ENCODE data around the gene PRKAR1B.

The PRKAR1B gene

DNA sequence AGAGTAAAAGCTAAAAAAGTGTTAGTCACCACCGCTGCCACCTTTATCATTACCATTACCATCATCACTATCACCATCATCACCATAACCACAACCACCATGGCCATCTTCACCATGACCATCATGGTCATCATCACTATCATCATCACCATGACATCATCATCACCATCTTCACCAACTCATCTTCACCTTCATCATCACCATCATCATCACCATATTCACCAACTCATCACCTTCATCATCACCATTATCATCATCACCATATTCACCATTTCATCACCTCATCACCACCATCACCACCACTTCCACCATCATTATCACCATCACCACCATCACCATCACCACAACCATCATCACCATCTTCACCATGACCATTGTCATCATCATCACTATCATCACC lies 161.0 kb downstream of the PRKAR1B start:
- H3K4me1 Mint-ChIP-seq = peaks cover 18% of the 10 kb centered on the region
- no peaks in the 10 kb centered on the region for H3K27me3 Mint-ChIP-seq
- H3K27ac Mint-ChIP-seq = no peak overlapping the region
- ATAC-seq (no peak), DNase-seq (no peak)
- peaks cover 2% of the 10 kb centered on the region in 2 donors for H3K9me3 Mint-ChIP-seq
- H3K4me3 Mint-ChIP-seq = no peak overlapping the region

DNA sequence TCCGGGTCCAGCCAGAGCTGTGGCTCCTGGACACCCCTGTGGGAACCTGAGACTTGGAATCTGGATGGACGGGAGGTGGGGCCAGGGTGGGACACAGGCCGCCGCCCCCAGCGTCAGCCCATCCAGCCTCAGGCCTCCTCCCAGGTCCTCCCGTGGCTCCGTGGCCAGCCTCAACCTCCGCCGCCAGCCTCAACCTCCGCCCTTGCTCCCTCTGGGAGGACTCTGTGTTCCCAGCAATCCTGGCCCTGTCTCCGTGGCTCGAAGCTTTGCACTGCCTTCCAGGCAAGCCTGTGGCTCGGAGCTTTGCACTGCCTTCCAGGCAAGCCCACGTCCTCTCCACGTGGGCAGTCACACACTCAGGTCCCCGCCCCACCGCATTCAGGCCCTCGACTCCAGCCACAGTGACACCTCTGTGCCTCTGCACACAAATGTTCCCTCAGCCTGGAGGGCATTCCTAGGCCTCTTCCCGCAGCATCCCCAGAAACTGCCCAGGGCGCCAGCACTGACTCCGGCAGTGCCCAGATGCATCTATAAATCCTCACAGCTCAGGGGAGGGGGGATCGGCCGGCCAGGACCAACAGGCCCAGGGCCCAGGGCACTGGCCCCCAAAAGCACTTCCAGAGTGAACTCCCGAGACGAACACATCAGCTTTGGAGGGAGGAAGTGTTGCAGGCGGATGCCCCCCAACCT lies 162.8 kb downstream of the PRKAR1B start:
- H3K27ac Mint-ChIP-seq = no peak overlapping the region
- no peak for ATAC-seq
- H3K9me3 Mint-ChIP-seq = peaks cover 4 to 8% of the 10 kb centered on the region in 2 donors

DNA sequence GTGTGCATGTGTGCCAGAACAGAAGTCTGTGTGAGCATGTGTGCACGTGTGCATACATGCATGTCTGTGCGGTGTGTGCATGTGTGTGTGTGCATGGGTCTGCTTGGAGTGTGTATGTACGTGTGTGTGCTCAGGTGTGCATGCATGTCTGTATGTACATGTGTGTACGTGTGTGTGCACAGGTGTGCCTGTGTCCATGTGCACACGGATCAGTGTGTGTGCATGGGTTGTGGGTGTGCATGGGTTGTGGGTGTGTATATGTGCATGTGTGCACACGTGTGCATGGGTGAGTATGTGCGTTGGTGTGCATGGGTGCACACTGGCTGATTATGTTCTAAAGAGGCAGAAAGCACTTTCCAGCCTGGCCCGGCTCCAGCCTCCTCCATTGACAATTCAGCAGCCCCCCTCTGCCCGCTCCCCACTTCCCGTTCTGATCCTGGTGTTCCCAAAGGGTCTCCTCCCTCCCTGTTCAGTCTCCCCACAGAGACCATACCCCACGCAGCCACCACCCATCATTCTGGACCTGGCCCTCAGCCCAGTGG lies 163.4 kb downstream of the PRKAR1B start:
- ATAC-seq (no peak), DNase-seq (no peak)
- Mint-ChIP-seq H3K27ac (no peak overlapping the region), H3K9me3 (peaks cover 4 to 8% of the 10 kb centered on the region in 2 donors), H3K4me1 (peaks cover 24% of the 10 kb centered on the region), H3K27me3 (no peaks in the 10 kb centered on the region), H3K4me3 (no peak overlapping the region)

More for the DNA sequence above, 162.8 kb downstream of the PRKAR1B start:
- DNase-seq = no peak
- Mint-ChIP-seq H3K27me3 (no peaks in the 10 kb centered on the region), H3K4me3 (no peak overlapping the region), H3K4me1 (peaks cover 24% of the 10 kb centered on the region)

DNA sequence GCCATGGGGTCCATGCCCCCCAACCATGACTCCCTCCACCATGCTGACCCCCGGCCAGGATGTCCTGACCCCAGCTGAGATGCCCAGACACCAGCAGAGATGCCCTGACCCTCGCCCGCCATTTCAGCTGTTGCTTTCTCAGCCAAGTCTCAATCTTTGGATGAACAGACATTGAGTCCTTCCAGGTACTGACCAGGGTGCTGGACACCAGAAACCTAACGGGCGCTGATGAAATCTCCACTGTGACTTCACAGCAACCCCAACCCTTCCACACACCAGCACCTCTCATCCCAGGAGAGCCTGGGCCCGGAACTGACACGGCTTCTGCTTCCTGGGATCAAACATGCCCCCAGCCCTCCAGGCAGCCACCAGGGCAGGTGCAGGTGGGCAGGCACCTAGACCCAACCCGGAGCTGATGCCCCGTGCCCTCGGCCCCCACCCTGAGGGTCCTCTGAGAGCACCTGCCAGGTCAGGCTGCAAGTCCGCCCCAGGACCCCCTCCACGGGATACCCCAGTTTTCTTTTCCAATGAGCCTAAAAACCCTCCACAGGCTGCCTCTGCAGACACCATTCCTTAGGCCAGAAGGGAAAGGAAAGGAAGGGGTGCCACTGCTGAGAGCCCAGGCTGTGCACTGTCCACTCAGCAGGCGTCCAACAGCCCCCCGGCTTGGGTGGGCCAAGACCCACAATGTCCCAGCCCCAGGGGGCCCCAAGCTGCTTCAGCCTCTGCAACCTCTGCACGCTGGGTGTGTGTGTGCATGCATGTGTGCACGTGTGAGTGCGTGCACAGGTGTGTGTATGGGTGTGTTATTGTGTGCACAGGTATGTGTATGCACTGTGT lies 164.1 kb downstream of the PRKAR1B start:
- DNase-seq (no peak), ATAC-seq (no peak)
- Mint-ChIP-seq H3K27ac (peak overlapping the region in 1 of 2 donors; percentile 58), H3K4me3 (no peak overlapping the region), H3K4me1 (peaks cover 24% of the 10 kb centered on the region), H3K9me3 (peaks cover 4 to 8% of the 10 kb centered on the region in 2 donors), H3K27me3 (no peaks in the 10 kb centered on the region)

DNA sequence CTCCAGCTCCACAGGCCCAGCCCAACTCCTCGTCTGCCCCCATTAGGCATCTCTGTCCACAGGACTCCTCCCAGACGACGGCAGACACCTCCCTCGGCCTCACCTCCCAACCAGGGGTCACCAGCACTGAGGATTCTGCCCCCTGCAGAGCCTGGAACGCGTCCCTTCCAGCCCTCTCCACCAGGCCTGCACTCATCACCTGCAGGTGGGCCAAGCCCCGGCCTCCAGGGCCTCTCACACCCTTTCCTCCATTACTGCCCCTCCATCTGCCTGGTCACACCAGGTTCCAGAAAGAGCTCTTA lies 164.8 kb downstream of the PRKAR1B start:
- DNase-seq = no peak
- peaks cover 24% of the 10 kb centered on the region for H3K4me1 Mint-ChIP-seq
- H3K27me3 Mint-ChIP-seq = no peaks in the 10 kb centered on the region
- ATAC-seq = no peak
- H3K9me3 Mint-ChIP-seq = peaks cover 4 to 8% of the 10 kb centered on the region in 2 donors
- no peak overlapping the region for H3K4me3 Mint-ChIP-seq
- H3K27ac Mint-ChIP-seq = peak overlapping the region in 1 of 2 donors; percentile 58

DNA sequence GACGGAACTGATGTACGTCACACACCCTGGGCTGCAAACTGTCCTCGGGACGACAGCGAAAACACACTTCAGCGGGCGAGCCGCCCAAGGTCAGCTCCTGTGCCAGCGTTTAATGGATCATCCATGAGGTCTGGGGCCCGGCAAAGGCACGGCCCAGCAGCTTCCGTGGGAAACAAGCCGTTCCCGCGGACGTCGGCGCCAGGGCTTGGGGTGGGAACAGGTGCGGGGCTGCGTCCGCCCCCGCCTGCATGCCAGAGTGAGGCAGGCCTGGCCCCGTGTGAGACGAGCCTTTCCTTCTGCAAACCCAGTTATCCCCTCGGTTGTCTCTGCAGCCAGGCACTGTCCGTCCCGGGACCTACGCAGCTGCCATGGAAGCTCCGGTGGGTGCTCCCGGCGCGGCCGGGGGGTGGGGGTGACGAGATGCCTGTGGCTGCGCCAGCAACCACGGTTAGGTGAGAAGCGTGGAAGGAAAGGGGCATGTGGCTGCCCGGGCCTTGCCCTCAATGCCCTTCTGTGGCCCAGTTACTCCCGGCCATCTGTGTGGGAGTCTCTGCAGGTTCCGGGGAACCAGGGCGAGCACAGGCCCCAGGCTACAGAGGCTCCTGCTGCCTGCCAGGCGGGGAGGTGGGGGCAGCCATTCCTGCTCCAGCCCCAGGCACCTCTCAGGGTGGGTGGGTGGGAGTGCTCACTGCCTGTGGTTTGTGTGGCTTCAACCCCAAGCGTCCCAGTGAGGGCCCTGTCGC lies 165.3 kb downstream of the PRKAR1B start:
- no peak for ATAC-seq
- Mint-ChIP-seq H3K9me3 (peaks cover 4 to 8% of the 10 kb centered on the region in 2 donors), H3K4me3 (no peak overlapping the region), H3K27ac (no peak overlapping the region), H3K4me1 (peaks cover 24% of the 10 kb centered on the region), H3K27me3 (no peaks in the 10 kb centered on the region)
- DNase-seq = no peak

DNA sequence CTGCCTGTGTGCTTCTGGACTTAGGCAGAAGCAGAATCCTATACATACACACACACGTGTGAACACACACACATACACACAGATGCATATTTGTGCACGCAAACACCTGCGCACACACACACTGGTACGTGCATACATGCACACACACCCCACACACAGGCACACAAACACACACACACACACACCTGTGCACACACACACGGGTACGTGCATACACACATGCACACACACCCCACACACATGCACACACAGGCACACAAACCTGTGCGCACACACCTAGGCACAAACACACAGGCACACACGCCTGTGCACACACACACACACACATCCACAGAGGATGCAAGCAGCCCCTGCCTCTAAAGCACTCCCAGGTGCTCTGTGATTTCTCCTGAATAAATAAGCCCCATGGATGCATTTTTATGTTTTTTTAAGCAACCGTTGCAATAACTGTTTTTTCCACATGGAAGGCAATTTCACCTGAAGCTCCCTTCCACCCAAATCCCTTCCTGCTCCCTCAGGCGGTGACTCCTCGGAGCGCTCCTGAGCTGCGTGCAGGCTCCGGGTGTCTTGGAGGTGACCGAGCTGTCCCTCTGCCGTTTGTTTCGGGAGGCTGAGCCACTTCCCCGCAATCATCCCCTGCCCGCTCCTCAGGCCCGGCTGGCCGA lies 166.0 kb downstream of the PRKAR1B start:
- Mint-ChIP-seq H3K4me3 (no peak overlapping the region), H3K4me1 (peaks cover 24% of the 10 kb centered on the region), H3K27me3 (no peaks in the 10 kb centered on the region), H3K9me3 (peaks cover 4 to 8% of the 10 kb centered on the region in 2 donors), H3K27ac (peak overlapping the region in 1 of 2 donors; percentile 90)
- ATAC-seq (no peak), DNase-seq (no peak)

DNA sequence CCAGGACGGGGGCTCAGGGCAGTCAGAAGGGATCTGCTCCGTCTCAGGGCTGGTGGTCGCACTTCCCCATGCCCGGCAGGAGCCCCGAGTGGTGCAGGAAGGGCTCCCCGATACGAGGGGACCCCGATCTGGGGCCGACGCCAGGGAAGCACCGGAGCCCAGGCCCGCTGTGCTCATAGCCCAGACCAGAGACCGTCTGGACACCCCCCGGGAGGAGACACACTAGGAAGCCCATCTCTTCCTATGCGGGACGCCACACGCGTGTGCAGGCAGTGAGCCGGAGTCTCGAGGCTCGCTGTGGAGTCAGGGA lies 167.7 kb downstream of the PRKAR1B start:
- ATAC-seq (no peak), DNase-seq (no peak)
- peaks cover 24% of the 10 kb centered on the region for H3K4me1 Mint-ChIP-seq
- H3K27ac Mint-ChIP-seq = no peak overlapping the region
- H3K4me3 Mint-ChIP-seq = no peak overlapping the region
- peaks cover 4 to 8% of the 10 kb centered on the region in 2 donors for H3K9me3 Mint-ChIP-seq
- H3K27me3 Mint-ChIP-seq = no peaks in the 10 kb centered on the region

DNA sequence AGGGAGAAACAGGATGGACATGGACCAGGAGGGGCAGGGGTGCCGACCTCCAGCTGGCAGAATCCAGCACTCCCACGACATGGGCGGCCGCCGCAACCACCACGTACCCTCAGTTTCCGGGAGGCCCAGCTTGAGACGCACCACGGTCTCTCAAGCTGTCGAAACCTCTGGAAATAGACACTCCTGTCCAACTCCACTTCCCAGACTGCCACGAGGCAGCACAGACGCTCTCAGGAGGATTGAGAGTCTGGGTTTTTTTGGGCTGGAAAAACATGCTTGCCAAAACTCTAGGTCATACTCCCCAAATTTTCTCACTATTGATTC lies 169.6 kb downstream of the PRKAR1B start:
- Mint-ChIP-seq H3K27ac (no peak overlapping the region), H3K4me3 (no peak overlapping the region), H3K27me3 (no peaks in the 10 kb centered on the region), H3K9me3 (peaks cover 4 to 8% of the 10 kb centered on the region in 2 donors), H3K4me1 (peaks cover 13% of the 10 kb centered on the region)
- ATAC-seq = no peak
- no peak for DNase-seq

DNA sequence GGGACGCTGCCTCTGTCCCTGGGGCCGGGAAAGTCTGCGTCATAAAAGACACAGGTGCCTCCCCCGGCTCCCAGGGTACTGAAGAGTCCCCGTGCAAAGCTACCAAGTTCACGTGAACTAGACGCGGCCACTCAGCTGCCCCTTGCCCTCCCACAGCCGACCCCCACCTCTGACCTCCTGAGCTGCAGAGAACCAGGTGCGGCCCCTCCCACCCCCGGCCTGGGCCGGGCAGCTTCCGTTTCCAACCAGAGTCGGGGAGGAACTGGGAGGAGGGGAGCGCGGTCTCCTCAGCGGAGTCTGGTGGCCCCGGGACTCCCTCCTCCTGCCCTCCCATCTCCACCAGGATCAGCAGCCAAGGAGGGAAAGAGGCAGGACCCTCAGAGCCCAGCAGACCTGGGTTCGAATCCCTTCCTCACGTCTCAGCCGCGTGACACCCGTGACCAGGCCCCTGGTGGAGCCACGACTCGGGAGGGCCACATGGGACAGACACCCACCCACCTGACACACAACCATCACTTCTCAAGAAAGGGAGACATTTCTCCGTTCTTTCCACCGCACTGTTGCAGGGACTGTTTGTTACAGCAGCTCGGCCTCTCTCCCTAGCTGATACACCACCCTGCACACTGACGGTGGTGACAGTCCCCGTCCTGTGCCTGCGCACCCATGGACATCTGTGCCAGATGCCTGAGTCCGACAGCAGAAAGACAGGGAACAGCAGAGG lies 170.1 kb downstream of the PRKAR1B start:
- ATAC-seq (no peak), DNase-seq (no peak)
- Mint-ChIP-seq H3K27me3 (no peaks in the 10 kb centered on the region), H3K9me3 (peaks cover 4 to 8% of the 10 kb centered on the region in 2 donors), H3K27ac (no peak overlapping the region), H3K4me1 (peaks cover 9% of the 10 kb centered on the region), H3K4me3 (no peak overlapping the region)

DNA sequence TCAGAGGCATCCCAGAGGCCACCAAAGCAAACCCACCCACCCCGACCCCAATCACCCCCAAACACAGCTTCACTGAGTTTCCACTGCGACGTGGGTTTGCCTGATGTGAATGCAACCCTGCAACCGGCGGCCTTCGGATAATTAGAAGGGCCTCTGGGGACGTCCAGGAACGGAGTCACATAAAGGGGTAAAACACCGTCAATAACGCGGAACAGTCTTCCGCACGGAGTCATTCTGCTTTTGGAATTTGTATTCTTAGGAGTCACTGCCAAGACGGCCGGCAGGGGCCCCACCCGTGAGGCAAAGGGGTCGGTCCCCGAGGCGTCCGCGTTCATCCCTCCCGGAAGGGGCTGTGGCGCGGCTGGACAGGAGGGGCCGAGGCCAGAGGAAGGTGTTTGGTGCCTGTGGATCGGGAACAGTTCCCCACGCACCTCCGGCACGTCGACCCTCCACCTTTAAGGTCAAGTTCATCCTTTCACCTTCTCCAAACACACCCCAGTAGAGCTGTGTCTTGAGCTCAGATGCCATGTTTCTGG lies 170.7 kb downstream of the PRKAR1B start:
- Mint-ChIP-seq H3K4me3 (no peak overlapping the region), H3K27ac (no peak overlapping the region), H3K27me3 (no peaks in the 10 kb centered on the region), H3K9me3 (peaks cover 4 to 8% of the 10 kb centered on the region in 2 donors), H3K4me1 (peaks cover 9% of the 10 kb centered on the region)
- ATAC-seq (no peak), DNase-seq (no peak)

DNA sequence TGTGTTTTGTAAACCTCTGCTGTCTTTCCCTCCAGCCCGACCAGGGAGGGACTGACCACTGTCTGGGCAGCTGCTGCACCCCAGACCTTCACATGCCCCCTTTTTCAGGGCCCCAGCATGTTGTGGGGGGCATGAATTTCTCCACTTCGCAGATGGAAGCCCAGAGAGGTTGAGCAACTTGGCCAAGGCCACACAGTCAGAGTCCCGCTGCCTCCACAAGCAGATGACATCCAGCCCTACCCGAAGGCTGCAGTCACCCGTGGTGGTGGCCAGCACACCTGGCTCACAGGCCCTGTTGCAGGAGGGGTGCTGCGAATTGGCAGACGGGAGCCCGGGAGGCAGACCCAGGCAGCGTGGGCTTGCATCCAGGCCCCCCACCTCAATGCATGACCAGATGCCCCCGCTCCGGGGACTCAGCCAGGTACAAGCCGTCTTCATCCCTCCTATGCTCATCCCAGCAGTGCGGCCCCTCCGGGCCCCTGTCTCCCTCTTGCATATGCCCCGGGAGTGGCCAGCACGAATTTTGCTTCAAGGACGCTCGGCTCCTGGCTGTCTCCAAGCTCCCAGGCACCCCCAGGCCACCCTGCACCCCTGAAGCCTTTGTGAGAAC lies 171.4 kb downstream of the PRKAR1B start:
- Mint-ChIP-seq H3K27me3 (no peaks in the 10 kb centered on the region), H3K4me3 (no peak overlapping the region), H3K27ac (no peak overlapping the region), H3K9me3 (peaks cover 0 to 1% of the 10 kb centered on the region in 2 donors), H3K4me1 (peaks cover 2% of the 10 kb centered on the region)
- no peak for ATAC-seq
- no peak for DNase-seq

DNA sequence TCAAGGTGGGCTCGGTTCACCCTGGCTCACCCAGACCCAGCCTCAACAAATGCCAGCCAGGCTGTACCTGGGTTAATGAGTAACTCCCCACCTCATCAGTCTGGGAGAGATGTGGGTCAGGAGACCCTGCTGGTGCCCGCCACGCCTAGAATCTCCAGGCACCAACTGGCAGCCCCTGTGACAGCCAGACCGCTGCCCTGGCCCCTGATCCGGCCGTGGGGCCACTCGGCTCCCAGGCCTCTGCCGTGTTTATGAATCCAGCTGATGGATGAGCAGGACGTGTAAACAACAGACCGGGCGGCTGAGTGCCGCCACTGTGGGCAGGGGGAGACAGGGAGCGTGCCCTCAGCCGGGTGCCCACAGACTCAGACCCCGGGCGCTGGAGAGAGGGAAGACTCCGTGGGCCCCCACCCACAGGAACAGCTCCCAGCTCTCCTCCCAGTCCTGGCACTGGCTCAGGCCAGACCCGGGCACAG lies 173.4 kb downstream of the PRKAR1B start:
- no peaks in the 10 kb centered on the region for H3K4me1 Mint-ChIP-seq
- DNase-seq (no peak), ATAC-seq (no peak)
- no peak overlapping the region for H3K4me3 Mint-ChIP-seq
- no peak overlapping the region for H3K27ac Mint-ChIP-seq
- no peaks in the 10 kb centered on the region for H3K27me3 Mint-ChIP-seq
- no peaks in the 10 kb centered on the region for H3K9me3 Mint-ChIP-seq

DNA sequence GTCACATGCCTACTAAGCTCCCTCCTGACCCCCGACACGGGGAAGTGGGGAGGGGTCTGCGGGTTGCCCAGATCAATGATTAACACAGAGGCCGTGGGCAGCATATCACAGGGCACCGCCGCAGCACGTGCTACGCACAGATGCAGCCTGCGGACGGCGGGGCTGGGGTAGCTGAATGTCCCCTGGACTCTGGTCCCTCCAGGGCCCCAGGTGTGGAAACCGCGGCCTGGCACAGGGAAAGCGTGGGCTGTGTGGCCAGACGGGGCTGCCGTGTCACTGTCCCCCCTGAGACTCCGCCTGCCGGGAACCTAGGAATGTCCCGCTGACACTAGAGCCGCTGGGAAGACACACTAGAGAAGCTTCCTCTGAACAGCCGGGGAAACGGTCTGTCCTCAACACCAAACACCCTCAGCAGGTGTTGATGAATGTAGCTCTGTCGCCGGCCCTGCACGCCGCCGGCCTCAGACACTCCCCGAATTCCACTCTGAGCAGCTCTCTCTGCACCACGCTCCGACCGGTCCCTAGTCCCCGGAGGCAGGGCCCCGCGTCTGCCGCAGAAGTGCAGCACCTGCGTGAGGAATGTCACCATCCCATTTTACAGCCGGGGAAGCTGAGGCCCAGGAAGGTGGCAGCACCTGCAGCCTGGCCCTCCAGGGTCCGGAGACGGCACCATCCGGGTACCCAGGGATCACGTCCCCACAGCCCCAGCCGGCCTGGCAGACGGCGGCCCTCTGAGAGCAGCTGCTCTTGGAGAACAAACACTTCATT lies 174.0 kb downstream of the PRKAR1B start:
- Mint-ChIP-seq H3K4me3 (no peak overlapping the region), H3K9me3 (no peaks in the 10 kb centered on the region), H3K27ac (no peak overlapping the region), H3K27me3 (no peaks in the 10 kb centered on the region), H3K4me1 (no peaks in the 10 kb centered on the region)
- ATAC-seq = no peak
- DNase-seq = no peak

Measured in stimulated activated naive CD8-positive, alpha-beta T cell treated with anti-CD3 and anti-CD28 coated beads, Interleukin-15, amount 100 ng/mL, for 72 hours (primary cell).